Activated naive CD4-positive, alpha-beta T cell treated with anti-CD3 and anti-CD28 coated beads, Interleukin-2, amount 50 U/mL, for 24 hours (primary cell): Measurements from ENCODE around the gene PCF11.
A peak's percentile ranks its signal among the peaks of the same experiment; 100 is the strongest.

Experiments used
- H3K27ac Mint-ChIP-seq: one replicate; pipeline ENCODE4 v1.8.0; 2021; ENCODE audit warnings: mild to moderate bottlenecking, mixed read lengths
- H3K27me3 Mint-ChIP-seq: one replicate; pipeline ENCODE4 v1.8.0; 2021; ENCODE audit warnings: mixed read lengths
- H3K36me3 Mint-ChIP-seq: one replicate; pipeline ENCODE4 v1.8.0; 2021; ENCODE audit warnings: mixed read lengths
- H3K4me1 Mint-ChIP-seq: one replicate; pipeline ENCODE4 v1.8.0; 2021; ENCODE audit warnings: mixed read lengths
- H3K4me3 Mint-ChIP-seq: one replicate; pipeline ENCODE4 v1.8.0; 2021; ENCODE audit warnings: mild to moderate bottlenecking, mixed read lengths
- H3K9me3 Mint-ChIP-seq: one replicate; pipeline ENCODE4 v1.8.0; 2021; ENCODE audit warnings: mixed read lengths

PCF11 gene

GRCh38 chr11:83140691-83141455 lies 16.1 kb upstream of the PCF11 start:
- no peaks in the 10 kb centered on the region for H3K36me3 Mint-ChIP-seq
- no peaks in the 10 kb centered on the region for H3K4me1 Mint-ChIP-seq
- no peak overlapping the region for H3K4me3 Mint-ChIP-seq
- H3K27ac Mint-ChIP-seq: no peak overlapping the region
- H3K27me3 Mint-ChIP-seq: peaks cover 1% of the 10 kb centered on the region
- H3K9me3 Mint-ChIP-seq: no peaks in the 10 kb centered on the region

DNA sequence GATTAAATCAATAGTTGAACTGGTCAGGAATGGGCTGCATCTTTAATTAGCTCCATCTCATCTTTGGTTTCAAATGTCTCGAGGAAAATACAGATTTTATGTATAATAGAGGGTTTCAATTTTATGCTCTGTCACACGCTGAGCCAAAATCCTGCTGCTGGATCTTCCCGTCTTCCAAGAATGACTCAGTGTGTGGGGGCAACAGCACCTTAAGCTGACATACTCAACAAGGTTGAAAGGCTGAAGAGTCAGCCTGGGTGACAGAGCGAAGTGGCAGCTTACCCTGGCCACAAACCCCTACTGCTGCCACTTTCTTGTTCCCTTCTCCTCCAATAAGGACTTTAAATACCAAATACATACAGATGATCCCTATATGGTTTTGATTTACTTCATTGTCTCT lies 9.0 kb upstream of the PCF11 start:
- no peak overlapping the region for H3K4me3 Mint-ChIP-seq
- H3K4me1 Mint-ChIP-seq: no peaks in the 10 kb centered on the region
- peaks cover 1% of the 10 kb centered on the region for H3K27me3 Mint-ChIP-seq
- no peak overlapping the region for H3K27ac Mint-ChIP-seq
- H3K9me3 Mint-ChIP-seq: no peaks in the 10 kb centered on the region
- H3K36me3 Mint-ChIP-seq: no peaks in the 10 kb centered on the region

DNA sequence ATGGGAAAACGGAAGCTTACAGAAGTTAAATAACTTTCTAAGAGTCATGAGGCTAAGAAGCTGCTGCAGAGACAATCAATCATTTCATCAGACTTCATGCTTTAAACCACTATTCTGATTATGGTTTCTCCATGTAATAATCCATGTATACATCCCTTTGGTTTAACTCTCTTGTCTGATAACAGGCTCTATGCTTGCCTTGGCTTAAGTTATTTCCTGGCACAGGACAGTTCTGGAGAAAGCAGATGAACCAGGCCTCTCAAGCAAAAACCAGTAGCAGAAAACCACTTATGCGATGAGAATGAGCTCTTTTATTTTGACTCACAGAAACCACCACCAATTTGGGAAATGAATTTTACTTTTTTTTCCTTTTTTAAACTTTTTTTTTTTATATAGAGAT lies 6.5 kb upstream of the PCF11 start:
- Mint-ChIP-seq H3K27ac (no peak overlapping the region), H3K4me3 (no peak overlapping the region), H3K4me1 (peaks cover 4% of the 10 kb centered on the region), H3K27me3 (no peaks in the 10 kb centered on the region), H3K9me3 (no peaks in the 10 kb centered on the region), H3K36me3 (no peaks in the 10 kb centered on the region)

DNA sequence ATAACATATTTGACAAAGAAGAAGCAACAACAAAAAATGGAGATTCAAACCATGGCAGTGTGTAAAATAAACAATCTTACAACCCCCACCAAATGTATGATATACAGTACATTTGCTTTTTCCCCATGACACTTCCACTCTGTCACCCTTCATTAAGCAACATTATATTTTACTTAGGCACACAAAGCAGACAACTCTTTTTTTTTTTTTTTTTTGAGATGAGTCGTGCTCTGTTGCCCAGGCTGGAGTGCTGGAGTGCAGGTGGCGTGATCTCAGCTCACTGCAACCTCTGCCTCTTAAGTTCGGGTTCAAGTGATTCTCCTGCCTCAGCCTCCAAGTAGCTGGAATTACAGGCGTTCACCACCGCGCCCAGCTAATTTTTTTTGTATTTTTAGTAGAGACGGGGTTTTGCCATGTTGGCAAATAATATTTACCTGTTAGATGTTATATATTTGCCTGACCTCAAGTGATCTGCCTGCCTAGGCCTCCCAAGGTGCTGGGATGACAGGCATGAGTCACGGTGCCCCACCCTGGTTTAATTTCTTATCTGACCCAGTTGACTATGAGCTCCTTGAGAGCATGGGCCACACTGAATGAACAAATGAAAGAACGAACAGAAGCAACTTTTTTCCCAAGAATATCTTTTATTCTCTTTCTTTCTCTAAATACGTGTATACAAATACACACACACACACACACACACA lies 5.5 kb upstream of the PCF11 start:
- no peaks in the 10 kb centered on the region for H3K36me3 Mint-ChIP-seq
- peaks cover 6% of the 10 kb centered on the region for H3K4me1 Mint-ChIP-seq
- no peak overlapping the region for H3K4me3 Mint-ChIP-seq
- H3K9me3 Mint-ChIP-seq: no peaks in the 10 kb centered on the region
- H3K27ac Mint-ChIP-seq: no peak overlapping the region
- H3K27me3 Mint-ChIP-seq: no peaks in the 10 kb centered on the region

DNA sequence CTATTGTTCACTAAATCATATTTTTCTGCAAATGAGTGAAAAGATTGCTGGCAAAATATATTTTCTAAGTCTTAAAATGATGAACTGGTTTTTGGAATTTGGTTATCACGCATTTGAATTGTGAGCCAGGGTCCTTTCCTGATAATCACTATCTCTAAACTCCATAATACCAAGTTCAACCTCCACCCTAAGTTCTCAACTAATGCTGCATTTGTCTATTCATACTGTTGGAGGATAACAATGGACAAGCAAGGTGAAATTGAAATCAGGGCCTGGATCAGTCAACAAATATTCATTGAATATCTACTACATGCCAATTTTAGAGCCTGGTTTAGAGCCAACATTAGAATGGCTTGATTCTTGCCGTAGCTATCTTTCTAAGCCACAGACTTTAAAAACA lies 4.7 kb upstream of the PCF11 start:
- Mint-ChIP-seq H3K4me1 (peaks cover 6% of the 10 kb centered on the region), H3K36me3 (peaks cover 2% of the 10 kb centered on the region), H3K27ac (no peak overlapping the region), H3K9me3 (no peaks in the 10 kb centered on the region), H3K4me3 (no peak overlapping the region), H3K27me3 (no peaks in the 10 kb centered on the region)

DNA sequence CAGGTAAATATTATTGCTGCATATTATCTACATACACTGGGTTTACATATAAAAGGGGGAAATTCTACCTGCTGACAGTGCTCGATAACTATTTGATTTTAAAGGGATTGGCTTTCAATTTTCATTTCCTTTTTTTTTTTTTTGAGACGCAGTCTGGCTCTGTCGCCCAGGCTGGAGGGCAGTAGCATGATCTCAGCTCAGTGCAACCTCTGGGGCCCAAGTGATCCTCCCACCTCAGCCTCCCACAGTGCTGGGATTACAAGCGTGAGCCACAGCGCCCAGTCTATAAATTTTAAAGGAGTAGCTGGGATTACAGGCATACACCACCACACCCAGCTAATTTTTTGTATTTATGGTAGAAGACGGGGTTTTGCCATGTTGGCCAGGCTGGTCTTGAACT lies 3.2 kb upstream of the PCF11 start:
- Mint-ChIP-seq H3K4me3 (no peak overlapping the region), H3K36me3 (peaks cover 9% of the 10 kb centered on the region), H3K4me1 (peaks cover 6% of the 10 kb centered on the region), H3K27ac (no peak overlapping the region), H3K9me3 (no peaks in the 10 kb centered on the region), H3K27me3 (no peaks in the 10 kb centered on the region)

GRCh38 chr11:83156144-83156995 lies 561 bp upstream of the PCF11 start:
- Mint-ChIP-seq H3K36me3 (peaks cover 23% of the 10 kb centered on the region), H3K27me3 (no peaks in the 10 kb centered on the region), H3K4me3 (peak overlapping the region; percentile 99), H3K4me1 (peaks cover 26% of the 10 kb centered on the region), H3K9me3 (no peaks in the 10 kb centered on the region), H3K27ac (peak overlapping the region; percentile 98)

DNA sequence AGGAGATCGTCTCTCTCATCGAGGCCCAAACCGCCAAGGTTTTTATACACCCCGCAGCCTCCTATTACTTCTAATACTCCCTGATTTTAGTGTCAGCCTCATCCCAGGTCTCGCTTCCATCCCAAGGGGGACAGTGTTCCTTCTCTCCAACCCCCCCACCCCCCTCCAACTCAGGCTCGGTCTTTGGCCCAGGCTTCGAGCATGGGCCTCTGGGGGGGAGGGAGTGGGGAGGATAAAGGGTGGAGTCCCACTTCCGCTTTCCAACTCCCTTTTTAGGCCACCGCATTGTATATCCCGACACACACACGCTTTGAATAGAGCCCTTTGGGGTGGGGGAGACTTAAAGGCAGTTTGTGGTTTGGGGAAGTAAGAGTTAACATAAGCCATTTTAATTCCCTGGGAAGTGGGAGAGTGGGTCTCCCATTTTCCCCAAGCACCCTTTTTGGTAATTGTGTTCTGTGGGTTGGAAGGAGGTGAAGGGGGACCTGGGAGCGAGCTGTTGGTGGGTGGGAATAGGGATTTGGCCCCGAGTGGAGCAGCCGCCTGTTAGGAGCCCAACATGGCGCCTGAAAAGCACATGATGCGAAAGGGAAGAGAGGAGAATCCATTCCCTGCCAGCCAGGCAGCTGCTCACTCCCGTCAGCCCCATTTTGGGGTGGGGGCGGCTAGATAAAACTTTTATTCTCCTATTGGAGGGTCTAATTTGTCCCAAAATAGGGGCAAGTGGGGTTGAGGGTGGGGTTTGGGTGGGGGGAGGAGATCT lies 844 bp downstream of the PCF11 start:
- Mint-ChIP-seq H3K27me3 (no peaks in the 10 kb centered on the region), H3K4me3 (peak overlapping the region; percentile 99), H3K4me1 (peaks cover 40% of the 10 kb centered on the region), H3K36me3 (peaks cover 25% of the 10 kb centered on the region), H3K9me3 (no peaks in the 10 kb centered on the region), H3K27ac (peak overlapping the region; percentile 98)

DNA sequence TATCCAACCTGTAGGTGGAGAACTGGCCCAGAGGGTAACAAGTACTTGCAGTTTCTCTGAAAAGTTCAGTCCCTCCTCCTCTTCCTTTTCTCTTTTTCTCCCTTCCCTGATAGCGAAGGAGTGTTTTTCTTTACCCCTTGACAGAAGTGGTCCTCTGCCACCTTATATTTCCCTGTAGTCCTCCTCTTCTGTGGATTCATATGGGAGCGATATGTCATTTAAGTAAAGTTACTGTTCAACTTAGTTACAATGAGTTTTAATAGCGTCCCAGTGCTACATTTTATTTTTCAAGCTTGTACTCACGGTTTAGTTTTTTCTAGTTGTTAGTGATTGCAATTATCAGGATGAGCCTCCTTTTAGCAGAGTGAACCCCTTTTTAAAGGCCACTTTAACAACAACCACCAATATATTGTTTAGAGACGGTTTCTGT lies 1.4 kb downstream of the PCF11 start:
- Mint-ChIP-seq H3K4me3 (peak overlapping the region; percentile 99), H3K9me3 (no peaks in the 10 kb centered on the region), H3K4me1 (peaks cover 45% of the 10 kb centered on the region), H3K36me3 (peaks cover 25% of the 10 kb centered on the region), H3K27ac (peak overlapping the region; percentile 98), H3K27me3 (no peaks in the 10 kb centered on the region)

- no peaks in the 10 kb centered on the region for H3K9me3 Mint-ChIP-seq
- peak overlapping the region; percentile 96 for H3K27ac Mint-ChIP-seq
- peaks cover 54% of the 10 kb centered on the region for H3K4me1 Mint-ChIP-seq
- no peaks in the 10 kb centered on the region for H3K27me3 Mint-ChIP-seq
- H3K4me3 Mint-ChIP-seq: peak overlapping the region; percentile 99
- peaks cover 25% of the 10 kb centered on the region for H3K36me3 Mint-ChIP-seq
These were observed 2.3 kb downstream of the PCF11 start for GRCh38 chr11:83158965-83159901.

GRCh38 chr11:83159902-83160865 lies 3.3 kb downstream of the PCF11 start:
- H3K4me1 Mint-ChIP-seq: peaks cover 59% of the 10 kb centered on the region
- peak overlapping the region; percentile 99 for H3K4me3 Mint-ChIP-seq
- H3K27me3 Mint-ChIP-seq: no peaks in the 10 kb centered on the region
- H3K27ac Mint-ChIP-seq: peak overlapping the region; percentile 96
- H3K9me3 Mint-ChIP-seq: no peaks in the 10 kb centered on the region
- peaks cover 28% of the 10 kb centered on the region for H3K36me3 Mint-ChIP-seq

DNA sequence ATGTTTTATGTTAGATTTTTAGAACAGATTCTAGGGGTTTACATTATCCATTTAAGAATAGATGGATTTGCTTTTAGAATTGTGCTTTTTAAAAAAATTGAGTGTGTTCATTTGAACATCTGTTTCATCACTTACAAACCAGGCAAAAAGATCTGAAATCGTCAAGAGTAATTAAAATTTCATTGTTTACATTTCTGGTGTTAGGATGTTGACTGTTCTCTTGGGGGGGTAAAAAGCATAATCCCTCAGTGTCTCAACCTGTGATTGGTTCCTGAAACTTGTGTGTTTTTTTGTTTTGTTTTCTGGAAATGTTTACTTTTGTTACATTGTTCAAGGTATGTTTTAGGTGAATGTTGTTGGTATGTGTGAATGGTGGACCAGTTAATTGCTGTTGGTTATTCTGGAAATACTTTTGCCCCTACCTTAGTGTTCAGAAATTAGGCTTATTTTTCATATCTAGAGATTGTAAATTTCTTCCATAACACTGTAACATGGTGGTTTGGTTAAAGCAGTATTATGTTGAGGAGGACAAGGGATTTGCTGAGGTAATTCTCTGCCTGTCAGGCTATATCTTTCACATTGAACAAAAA lies 4.8 kb downstream of the PCF11 start:
- Mint-ChIP-seq H3K36me3 (peaks cover 41% of the 10 kb centered on the region), H3K27ac (peak overlapping the region; percentile 79), H3K4me3 (peak overlapping the region; percentile 99), H3K4me1 (peaks cover 68% of the 10 kb centered on the region), H3K27me3 (no peaks in the 10 kb centered on the region), H3K9me3 (no peaks in the 10 kb centered on the region)

DNA sequence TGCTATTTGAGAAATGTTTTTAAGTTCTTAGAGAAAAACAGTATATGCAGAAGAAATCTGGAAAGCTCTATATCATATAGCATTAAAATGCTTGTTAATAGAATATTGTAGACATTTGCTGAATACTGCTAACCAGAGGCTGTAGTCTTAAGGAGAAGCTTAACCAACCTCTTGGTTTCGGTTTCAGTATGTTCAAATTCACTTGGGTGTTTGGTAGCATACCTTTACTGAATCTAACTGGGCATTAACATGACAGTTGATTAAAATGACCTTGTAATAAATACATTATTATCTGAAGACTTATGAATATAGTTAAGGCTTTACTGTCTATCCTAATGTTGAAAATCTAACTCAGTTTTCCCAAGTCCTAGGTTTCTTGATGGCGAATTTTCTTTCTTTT lies 5.4 kb downstream of the PCF11 start:
- no peaks in the 10 kb centered on the region for H3K27me3 Mint-ChIP-seq
- peaks cover 40% of the 10 kb centered on the region for H3K36me3 Mint-ChIP-seq
- peaks cover 75% of the 10 kb centered on the region for H3K4me1 Mint-ChIP-seq
- H3K9me3 Mint-ChIP-seq: no peaks in the 10 kb centered on the region
- H3K4me3 Mint-ChIP-seq: peak overlapping the region; percentile 99
- peak overlapping the region; percentile 12 for H3K27ac Mint-ChIP-seq
